HEK293 (cell line): ENCODE measurements around the gene LY86.

Source experiments
- CTCF ChIA-PET: fragments of 350-600 bp; formaldehyde crosslinking; extraction: SDS; loops from one replicate; lab custom pipeline; 2021; ENCODE audit warnings: antibody characterized with exemption; lab: Yijun Ruan, JAX
- POLR2A ChIA-PET: fragments of 300-600 bp; formaldehyde crosslinking; extraction: SDS; loops from one replicate; lab custom pipeline; 2020; ENCODE audit warnings: antibody characterized with exemption, inconsistent platforms; lab: Yijun Ruan, JAX
- H3K27ac ChIP-seq: fragments of 200-500 bp; sonication (Bioruptor generic); 2 replicates; pipeline ENCODE4 v1.5.1; 2014; ENCODE audit warnings: low read depth, low read length, control low read depth, inconsistent platforms; ENCODE audit errors: extremely low read depth
- H3K36me3 ChIP-seq, 2 experiments: fragments of 200-500 bp in 1 of 2; sonication (Bioruptor generic) in 1 of 2; 1 replicate in 1 of 2; 2 replicates in 1 of 2; pipeline ENCODE4 v1.5.1; 2014 to 2017; ENCODE audit warnings: inconsistent platforms in 2 of 2, low read length in 2 of 2; ENCODE audit not compliant: control insufficient read depth in 2 of 2, insufficient read depth in 1 of 2
- H3K4me1 ChIP-seq: fragments of 200-500 bp; sonication (Bioruptor generic); 2 replicates; pipeline ENCODE4 v1.5.1; 2014; ENCODE audit warnings: mild to moderate bottlenecking, low read length, inconsistent platforms; ENCODE audit not compliant: control insufficient read depth, insufficient read depth
- H3K4me3 ChIP-seq: 2 replicates; pipeline ENCODE4 v1.5.1; 2011; ENCODE audit warnings: low read depth, mild to moderate bottlenecking, control low read depth, low read length, moderate library complexity
- H3K9me3 ChIP-seq: fragments of 200-500 bp; sonication (Bioruptor generic); 2 replicates; pipeline ENCODE4 v1.5.1; 2014; ENCODE audit warnings: low read depth, low read length, inconsistent platforms; ENCODE audit not compliant: control insufficient read depth, insufficient read depth
- KLF1 ChIP-seq: fragments of 450-650 bp; formaldehyde crosslinking; IDR thresholded peaks from 2 replicates; pipeline ENCODE4 v1.5.1; 2016; ENCODE audit warnings: missing biosample characterization, missing genetic modification characterization
- OVOL3 ChIP-seq: fragments of 450-650 bp; formaldehyde crosslinking; IDR thresholded peaks from 2 replicates; pipeline ENCODE4 v1.5.1; 2016; ENCODE audit warnings: missing biosample characterization, missing genetic modification characterization
- PBX3 ChIP-seq: sonication (generic); formaldehyde crosslinking; IDR thresholded peaks from 2 replicates; pipeline ENCODE4 v1.8.1; 2022; ENCODE audit warnings: mild to moderate bottlenecking, moderate library complexity, missing genetic modification reagents
- RBAK ChIP-seq: fragments of 450-650 bp; formaldehyde crosslinking; IDR thresholded peaks from 2 replicates; pipeline ENCODE4 v1.5.1; 2016; ENCODE audit warnings: missing biosample characterization, missing genetic modification characterization
- YY2 ChIP-seq: fragments of 450-650 bp; formaldehyde crosslinking; IDR thresholded peaks from 2 replicates; pipeline ENCODE4 v1.5.1; 2016; ENCODE audit warnings: missing biosample characterization, missing genetic modification characterization
- ZBTB48 ChIP-seq: fragments of 450-650 bp; formaldehyde crosslinking; IDR thresholded peaks from 2 replicates; pipeline ENCODE4 v1.5.1; 2016; ENCODE audit warnings: missing biosample characterization, missing genetic modification characterization
- ZNF214 ChIP-seq: fragments of 450-650 bp; formaldehyde crosslinking; IDR thresholded peaks from 2 replicates; pipeline ENCODE4 v1.5.1; 2017; ENCODE audit warnings: missing biosample characterization, mild to moderate bottlenecking, missing genetic modification characterization, borderline replicate concordance
- ZNF239 ChIP-seq: fragments of 450-650 bp; formaldehyde crosslinking; IDR thresholded peaks from 2 replicates; pipeline ENCODE4 v1.5.1; 2016; ENCODE audit warnings: missing biosample characterization, missing genetic modification characterization
- ZNF24 ChIP-seq: fragments of 450-650 bp; formaldehyde crosslinking; IDR thresholded peaks from 2 replicates; pipeline ENCODE4 v1.5.1; 2016; ENCODE audit warnings: missing biosample characterization, missing genetic modification characterization
- ZNF274 ChIP-seq, 2 experiments: fragments of 200-500 bp in 1 of 2; fragments of 450-650 bp in 1 of 2; sonication (Bioruptor generic) in 1 of 2; formaldehyde crosslinking in 1 of 2; IDR thresholded peaks; 2 replicates each; pipeline versions ENCODE4 v1.5.1 to v1.6.1; 2014 to 2016; ENCODE audit warnings: borderline replicate concordance in 1 of 2, inconsistent platforms in 1 of 2, low read length in 1 of 2, missing biosample characterization in 1 of 2, missing genetic modification characterization in 1 of 2
- ZNF366 ChIP-seq: fragments of 450-650 bp; formaldehyde crosslinking; conservative IDR thresholded peaks from 2 replicates; pipeline ENCODE4 v1.5.1; 2016; ENCODE audit warnings: missing biosample characterization, missing genetic modification characterization
- ZNF391 ChIP-seq: fragments of 450-650 bp; formaldehyde crosslinking; IDR thresholded peaks from 2 replicates; pipeline ENCODE4 v1.5.1; 2016; ENCODE audit warnings: low read depth, missing biosample characterization, missing genetic modification characterization, borderline replicate concordance
- ZNF416 ChIP-seq: fragments of 450-650 bp; formaldehyde crosslinking; IDR thresholded peaks from 2 replicates; pipeline ENCODE4 v1.5.1; 2016; ENCODE audit warnings: missing biosample characterization, missing genetic modification characterization
- ZNF513 ChIP-seq: fragments of 450-650 bp; IDR thresholded peaks from 2 replicates; pipeline ENCODE4 v1.5.1; 2018; ENCODE audit warnings: missing biosample characterization, missing genetic modification characterization
- ZNF529 ChIP-seq: fragments of 450-650 bp; formaldehyde crosslinking; IDR thresholded peaks from 2 replicates; pipeline ENCODE4 v1.5.1; 2017; ENCODE audit warnings: missing genetic modification characterization, missing biosample characterization; ENCODE audit not compliant: insufficient replicate concordance
- ZNF629 ChIP-seq: fragments of 450-650 bp; formaldehyde crosslinking; IDR thresholded peaks from 2 replicates; pipeline ENCODE4 v1.5.1; 2017; ENCODE audit warnings: missing biosample characterization, missing genetic modification characterization
- ZNF658 ChIP-seq: fragments of 450-650 bp; formaldehyde crosslinking; IDR thresholded peaks from 2 replicates; pipeline ENCODE4; 2016; ENCODE audit warnings: missing biosample characterization, missing genetic modification characterization
- ZNF704 ChIP-seq: fragments of 450-650 bp; formaldehyde crosslinking; IDR thresholded peaks from 2 replicates; pipeline ENCODE4 v1.5.1; 2016; ENCODE audit warnings: missing biosample characterization, missing genetic modification characterization
- ZSCAN23 ChIP-seq: fragments of 450-650 bp; formaldehyde crosslinking; IDR thresholded peaks from 2 replicates; pipeline ENCODE4 v1.5.1; 2016; ENCODE audit warnings: missing biosample characterization, missing genetic modification characterization
- ZSCAN4 ChIP-seq: fragments of 450-650 bp; formaldehyde crosslinking; IDR thresholded peaks from 2 replicates; pipeline ENCODE4 v1.5.1; 2017; ENCODE audit warnings: missing biosample characterization, missing genetic modification characterization
- ZSCAN5A ChIP-seq: fragments of 450-650 bp; formaldehyde crosslinking; IDR thresholded peaks from 2 replicates; pipeline ENCODE4 v1.5.1; 2016; ENCODE audit warnings: missing biosample characterization, missing genetic modification characterization

Gene LY86

GRCh38 chr6:6633898-6634734 lies 45.6 kb downstream of the LY86 start:
- peaks cover 7% of the 10 kb centered on the region; the same call in 1 of the 2 replicates for H3K4me1 ChIP-seq
- H3K9me3 ChIP-seq, result no peaks in the 10 kb centered on the region
- H3K36me3 ChIP-seq, result no peaks in the 10 kb centered on the region
- TF ChIP-seq RBAK (tag by site-specific recombination), result no peak
- TF ChIP-seq ZSCAN23, result no peak
- TF ChIP-seq PBX3 (CRISPR knock-in tag), result no peak
- no peak for TF ChIP-seq ZBTB48 (tag by site-specific recombination)
- TF ChIP-seq ZNF416 (tag by site-specific recombination), result no peak
- no peak for TF ChIP-seq ZNF366 (tag by site-specific recombination)
- no peak for TF ChIP-seq ZNF529 (tag by site-specific recombination)
- no peak for TF ChIP-seq ZSCAN5A (tag by site-specific recombination)
- no peak for TF ChIP-seq ZNF239 (tag by site-specific recombination)
- no peak for TF ChIP-seq ZNF391
- TF ChIP-seq KLF1 (tag by site-specific recombination), result no peak
- TF ChIP-seq ZNF214 (tag by site-specific recombination), result no peak
- TF ChIP-seq ZSCAN4 (tag by site-specific recombination), result no peak
- no peak for TF ChIP-seq ZNF658 (tag by site-specific recombination)
- TF ChIP-seq ZNF274 (IDR thresholded peaks at IDR 0.05; ENCODE audit: low read length), result no peak
- TF ChIP-seq ZNF274 (tag by site-specific recombination; IDR thresholded peaks at IDR 0.05; ENCODE audit: borderline replicate concordance), result no peak
- TF ChIP-seq ZNF513 (tag by site-specific recombination), result no peak
- no peak for TF ChIP-seq OVOL3 (tag by site-specific recombination)
- no peak for TF ChIP-seq YY2 (tag by site-specific recombination)
- H3K27ac ChIP-seq, result no peak overlapping the region
- H3K4me3 ChIP-seq, result no peak overlapping the region
- POLR2A ChIA-PET, result no interaction called here
- CTCF ChIA-PET, result interaction anchor here (1.0 kb wide), 1 partner anchor 38 kb away, joined by 3 read pairs; no protein-coding TSS in a partner anchor

- Histone ChIP-seq H3K27ac (no peak overlapping the region), H3K4me3 (no peak overlapping the region), H3K36me3 (no peaks in the 10 kb centered on the region), H3K4me1 (peaks cover 2% of the 10 kb centered on the region; the same call in 1 of the 2 replicates), H3K9me3 (no peaks in the 10 kb centered on the region)
- TF ChIP-seq ZNF704 (tag by site-specific recombination) (no peak), ZNF629 (no peak), ZNF24 (no peak)
- CTCF ChIA-PET, result interaction anchor here (1.0 to 1.2 kb wide), 2 partner anchors 38 to 62 kb away, joined by 3 read pairs; no protein-coding TSS in a partner anchor
- POLR2A ChIA-PET, result no interaction called here
These were observed 46.2 kb downstream of the LY86 start for GRCh38 chr6:6634735-6635075.
